Lower lobe of right lung (tissue), 2 donors: Measurements from ENCODE around the gene ZBTB9. TPM values are rescaled to one million over a fixed set of nuclear protein-coding genes. Genes with fewer than 3 reads are reported as not detected.
A peak's percentile ranks its signal among the peaks of the same experiment; 100 is the strongest.

ENCODE experiments used
- ATAC-seq, 2 donors: fragments of 200-7000 bp; cut with Tn5 transposase; one replicate each; pipeline ENCODE4 v1.9.1; 2020 to 2022; ENCODE audit warnings: mild to moderate bottlenecking in 2 of 2, moderate library complexity in 2 of 2
- DNase-seq: peaks from one replicate; pipeline ENCODE4 v3.0.0-alpha.2; 2020
- H3K27ac ChIP-seq: fragments of 200-600 bp; one replicate; pipeline ENCODE4 v1.8.0; 2022
- H3K27me3 ChIP-seq: fragments of 200-600 bp; one replicate; pipeline ENCODE4 v1.8.0; 2022; ENCODE audit warnings: low read depth
- H3K36me3 ChIP-seq: fragments of 200-600 bp; one replicate; pipeline ENCODE4 v1.8.0; 2022; ENCODE audit warnings: mild to moderate bottlenecking
- H3K4me1 ChIP-seq: fragments of 200-600 bp; one replicate; pipeline ENCODE4 v1.8.0; 2022
- H3K4me3 ChIP-seq: fragments of 200-600 bp; one replicate; pipeline ENCODE4 v1.8.0; 2022; ENCODE audit warnings: mild to moderate bottlenecking
- H3K9me3 ChIP-seq: fragments of 200-600 bp; one replicate; pipeline ENCODE4 v1.8.0; 2022
- intact Hi-C: fragments of 100-400 bp; cut with DNase I; formaldehyde crosslinking; loops from one replicate; pipeline ENCODE4 v1.11.0; 2022
- total RNA-seq: library from RNA; stranded (reverse); fragmentation: NEBNext Ultra II Directional; extraction: Animal tissue kit (Norgen Biotek cat#: 25700); gene quantifications from one replicate; pipeline ENCODE4 v1.2.1, GENCODE V29; 2021
- TF ChIP-seq, protein P1 (sequence below): fragments of 200-600 bp; IDR thresholded peaks from one replicate; pipeline ENCODE4 v1.8.0; 2022; ENCODE audit warnings: antibody characterized with exemption, mild to moderate bottlenecking
- donor health status: DM: no; HTN: yes; CAD: no; lungs with severe emphysema.

The ZBTB9 gene
- total RNA-seq, 1 donor from 2014 or later: 9.5 TPM

DNA sequence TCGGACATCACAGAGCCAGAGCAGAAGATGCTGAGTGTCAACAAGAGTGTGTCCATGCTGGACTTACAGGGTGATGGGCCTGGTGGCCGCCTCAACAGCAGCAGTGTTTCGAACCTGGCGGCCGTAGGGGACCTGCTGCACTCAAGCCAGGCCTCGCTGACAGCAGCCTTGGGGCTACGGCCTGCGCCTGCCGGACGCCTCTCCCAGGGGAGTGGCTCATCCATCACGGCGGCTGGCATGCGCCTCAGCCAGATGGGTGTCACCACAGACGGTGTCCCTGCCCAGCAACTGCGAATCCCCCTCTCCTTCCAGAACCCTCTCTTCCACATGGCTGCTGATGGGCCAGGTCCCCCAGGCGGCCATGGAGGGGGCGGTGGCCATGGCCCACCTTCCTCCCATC, 11.4 kb upstream of the ZBTB9 start:
- no peaks in the 10 kb centered on the region for H3K9me3 ChIP-seq
- H3K4me3 ChIP-seq: no peak overlapping the region
- no peak overlapping the region for H3K27ac ChIP-seq
- peaks cover 48% of the 10 kb centered on the region for H3K36me3 ChIP-seq
- TF ChIP-seq, protein P1, sequence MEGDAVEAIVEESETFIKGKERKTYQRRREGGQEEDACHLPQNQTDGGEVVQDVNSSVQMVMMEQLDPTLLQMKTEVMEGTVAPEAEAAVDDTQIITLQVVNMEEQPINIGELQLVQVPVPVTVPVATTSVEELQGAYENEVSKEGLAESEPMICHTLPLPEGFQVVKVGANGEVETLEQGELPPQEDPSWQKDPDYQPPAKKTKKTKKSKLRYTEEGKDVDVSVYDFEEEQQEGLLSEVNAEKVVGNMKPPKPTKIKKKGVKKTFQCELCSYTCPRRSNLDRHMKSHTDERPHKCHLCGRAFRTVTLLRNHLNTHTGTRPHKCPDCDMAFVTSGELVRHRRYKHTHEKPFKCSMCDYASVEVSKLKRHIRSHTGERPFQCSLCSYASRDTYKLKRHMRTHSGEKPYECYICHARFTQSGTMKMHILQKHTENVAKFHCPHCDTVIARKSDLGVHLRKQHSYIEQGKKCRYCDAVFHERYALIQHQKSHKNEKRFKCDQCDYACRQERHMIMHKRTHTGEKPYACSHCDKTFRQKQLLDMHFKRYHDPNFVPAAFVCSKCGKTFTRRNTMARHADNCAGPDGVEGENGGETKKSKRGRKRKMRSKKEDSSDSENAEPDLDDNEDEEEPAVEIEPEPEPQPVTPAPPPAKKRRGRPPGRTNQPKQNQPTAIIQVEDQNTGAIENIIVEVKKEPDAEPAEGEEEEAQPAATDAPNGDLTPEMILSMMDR: no peak
- H3K4me1 ChIP-seq: no peaks in the 10 kb centered on the region
- H3K27me3 ChIP-seq: no peaks in the 10 kb centered on the region
- ATAC-seq (no peak), DNase-seq (no peak)
- intact Hi-C loops: no loop called here

DNA sequence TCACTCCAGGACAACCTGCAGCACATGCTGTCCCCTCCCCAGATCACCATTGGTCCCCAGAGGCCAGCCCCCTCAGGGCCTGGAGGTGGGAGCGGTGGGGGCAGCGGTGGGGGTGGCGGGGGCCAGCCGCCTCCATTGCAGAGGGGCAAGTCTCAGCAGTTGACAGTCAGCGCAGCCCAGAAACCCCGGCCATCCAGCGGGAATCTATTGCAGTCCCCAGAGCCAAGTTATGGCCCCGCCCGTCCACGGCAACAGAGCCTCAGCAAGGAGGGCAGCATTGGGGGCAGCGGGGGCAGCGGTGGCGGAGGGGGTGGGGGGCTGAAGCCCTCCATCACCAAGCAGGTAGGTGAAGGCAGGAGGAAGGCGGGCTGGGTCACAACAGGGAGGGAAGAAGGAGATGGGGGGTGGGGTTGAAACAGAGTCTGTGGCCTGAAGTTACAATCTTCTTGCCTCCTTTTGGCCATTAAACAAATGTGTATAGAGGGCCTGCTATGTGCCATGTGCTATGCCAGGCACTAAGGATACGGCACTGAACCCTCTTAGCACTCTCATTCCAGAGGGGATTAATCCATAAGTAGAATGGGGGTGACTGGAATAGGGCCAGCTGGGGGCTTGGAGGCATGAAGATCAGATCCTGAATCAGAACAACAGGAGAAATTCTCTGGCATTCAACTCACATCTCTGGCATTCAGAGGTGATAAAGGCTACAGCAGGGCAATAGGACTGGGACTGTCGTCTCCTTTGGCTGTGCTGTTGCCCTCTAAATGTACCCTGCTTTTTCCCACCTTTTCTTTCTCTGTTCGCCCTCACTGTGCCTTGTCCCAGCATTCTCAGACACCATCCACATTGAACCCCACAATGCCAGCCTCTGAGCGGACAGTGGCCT, 10.5 kb upstream of the ZBTB9 start:
- no peak for ATAC-seq

DNA sequence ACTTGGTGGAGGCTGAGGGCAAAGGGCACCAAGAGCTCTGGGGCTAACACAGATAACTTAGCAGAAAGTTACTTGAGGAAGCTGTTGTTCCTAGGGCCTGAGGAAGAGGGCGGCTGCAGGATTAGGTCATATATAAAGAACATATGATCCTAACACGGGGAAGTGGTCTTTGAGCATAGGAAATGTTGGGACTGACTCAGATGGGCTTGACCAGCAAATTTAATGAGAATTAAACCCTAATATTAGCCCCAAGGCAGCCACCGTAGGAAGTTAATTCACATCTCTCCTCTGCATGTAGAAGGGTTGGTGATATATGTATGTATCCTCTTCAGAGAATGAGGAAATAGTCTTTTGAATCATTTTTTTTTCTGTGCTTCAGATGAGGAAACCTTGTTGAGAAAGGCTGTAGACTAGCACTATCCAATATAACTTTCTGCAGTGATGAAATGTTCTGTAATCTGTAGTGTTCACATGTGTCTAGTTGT, 9.2 kb upstream of the ZBTB9 start:
- ATAC-seq (peak; percentile 43 to 47), DNase-seq (no peak)
- Histone ChIP-seq H3K4me3 (no peak overlapping the region), H3K36me3 (peaks cover 38% of the 10 kb centered on the region), H3K4me1 (peaks cover 8% of the 10 kb centered on the region), H3K9me3 (no peaks in the 10 kb centered on the region), H3K27me3 (no peaks in the 10 kb centered on the region), H3K27ac (peak overlapping the region; percentile 42)
- TF ChIP-seq, protein P1: no peak
- intact Hi-C loops: no loop called here

More for the DNA sequence above, 10.5 kb upstream of the ZBTB9 start:
- DNase-seq: no peak
- peak overlapping the region; percentile 42 for H3K27ac ChIP-seq
- no peak overlapping the region for H3K4me3 ChIP-seq
- no peaks in the 10 kb centered on the region for H3K4me1 ChIP-seq
- no peaks in the 10 kb centered on the region for H3K27me3 ChIP-seq
- H3K36me3 ChIP-seq: peaks cover 42% of the 10 kb centered on the region
- TF ChIP-seq, protein P1: no peak
- no peaks in the 10 kb centered on the region for H3K9me3 ChIP-seq
- intact Hi-C loops: no loop called here

DNA sequence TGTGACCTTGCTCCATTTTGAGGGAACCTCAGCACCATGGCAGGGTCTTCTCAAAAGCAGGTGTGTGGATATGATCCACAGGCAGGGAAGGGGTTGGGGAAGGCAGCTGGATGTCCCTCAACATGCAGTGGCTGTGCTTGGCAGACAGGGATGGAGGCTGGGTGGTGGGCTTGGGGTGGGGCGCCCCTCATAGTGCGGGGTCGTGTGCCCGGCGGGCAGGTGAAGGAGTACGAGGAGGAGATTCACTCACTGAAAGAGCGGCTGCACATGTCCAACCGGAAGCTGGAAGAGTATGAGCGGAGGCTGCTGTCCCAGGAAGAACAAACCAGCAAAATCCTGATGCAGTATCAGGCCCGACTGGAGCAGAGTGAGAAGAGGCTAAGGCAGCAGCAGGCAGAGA, 8.0 kb upstream of the ZBTB9 start:
- Histone ChIP-seq H3K27ac (no peak overlapping the region), H3K27me3 (no peaks in the 10 kb centered on the region), H3K4me3 (no peak overlapping the region), H3K9me3 (no peaks in the 10 kb centered on the region), H3K4me1 (peaks cover 9% of the 10 kb centered on the region), H3K36me3 (peaks cover 36% of the 10 kb centered on the region)
- intact Hi-C loops: no loop called here
- TF ChIP-seq, protein P1: no peak
- ATAC-seq (no peak), DNase-seq (no peak)

DNA sequence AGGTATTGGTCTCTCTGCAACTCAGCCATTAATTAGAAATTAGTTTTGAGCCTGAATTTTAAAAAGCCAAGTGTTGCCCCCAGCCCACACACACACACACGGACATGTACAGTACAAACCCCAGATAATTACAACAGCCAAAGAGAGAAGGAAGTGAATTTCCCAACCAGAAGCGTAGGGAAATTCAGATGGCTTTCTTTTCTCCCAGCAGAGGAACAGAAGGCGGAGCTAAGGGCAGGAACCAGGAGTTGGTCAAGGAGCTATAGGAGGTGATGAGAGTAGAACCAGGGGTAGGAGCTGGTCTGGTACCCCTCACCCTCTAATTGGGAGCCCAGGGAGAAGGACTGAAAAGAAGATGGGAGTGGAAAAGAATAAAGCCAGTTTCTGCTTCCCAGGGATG, 3.9 kb upstream of the ZBTB9 start:
- H3K36me3 ChIP-seq: peaks cover 18% of the 10 kb centered on the region
- ATAC-seq: no peak
- H3K4me1 ChIP-seq: peaks cover 28% of the 10 kb centered on the region
- TF ChIP-seq, protein P1: no peak
- intact Hi-C loops: no loop called here
- no peak overlapping the region for H3K4me3 ChIP-seq
- DNase-seq: no peak
- no peak overlapping the region for H3K27ac ChIP-seq
- no peaks in the 10 kb centered on the region for H3K27me3 ChIP-seq
- H3K9me3 ChIP-seq: no peaks in the 10 kb centered on the region
